Stomach (tissue), 9 donors: ENCODE results near the gene ARHGEF10L. TPM values are rescaled to one million over a fixed set of nuclear protein-coding genes. Genes with fewer than 3 reads are reported as not detected.

Experiments used
- DNase-seq, 2 donors: peaks; one replicate each; pipeline versions ENCODE4 v3.0.0 to v3.0.0-alpha.2; 2013 to 2019
- H3K27ac ChIP-seq, 5 donors: fragments of 200-600 bp in 4 of 5; sonication (generic) in 4 of 5; one replicate each; pipeline ENCODE4 v1.5.1; 2013 to 2019; ENCODE audit warnings: mild to moderate bottlenecking in 1 of 5, moderate library complexity in 1 of 5
- H3K27me3 ChIP-seq, 3 donors: fragments of 200-600 bp; sonication (generic); one replicate each; pipeline ENCODE4 v1.5.1; 2017 to 2019; ENCODE audit warnings: mixed run types in 1 of 3
- H3K36me3 ChIP-seq, 4 donors: fragments of 200-600 bp; sonication (generic); 1 replicate in 3 of 4; 2 replicates in 1 of 4; pipeline ENCODE4 v1.5.1; 2016 to 2019
- H3K4me1 ChIP-seq, 4 donors: fragments of 200-600 bp; sonication (generic); one replicate each; pipeline ENCODE4 v1.5.1; 2016 to 2019
- H3K4me3 ChIP-seq, 4 donors: fragments of 200-600 bp; sonication (generic) in 3 of 4; one replicate each; pipeline ENCODE4 v1.5.1; 2016 to 2019; ENCODE audit warnings: mild to moderate bottlenecking in 1 of 4
- H3K9me3 ChIP-seq, 4 donors: fragments of 200-600 bp; sonication (generic); one replicate each; pipeline ENCODE4 v1.5.1; 2016 to 2019
- EP300 ChIP-seq: sonication (generic); formaldehyde crosslinking; IDR thresholded peaks from one replicate; pipeline ENCODE4 v1.6.1; 2017; ENCODE audit warnings: antibody characterized with exemption
- POLR2A ChIP-seq, 4 donors: fragments of 450-650 bp; IDR thresholded peaks; one replicate each; pipeline ENCODE4 v1.6.1; 2016; ENCODE audit warnings: antibody characterized with exemption in 4 of 4, control low read depth in 2 of 4, mild to moderate bottlenecking in 1 of 4, moderate library complexity in 1 of 4
- POLR2AphosphoS5 ChIP-seq, 3 donors: sonication (generic); formaldehyde crosslinking; IDR thresholded peaks; one replicate each; pipeline ENCODE4 v1.6.1; 2016; ENCODE audit warnings: antibody characterized with exemption in 3 of 3
- WGBS, 5 donors: extraction: QIAGEN DNeasy Blood & Tissue Kit in 3 of 5; methylation state at CpG; one replicate each; pipeline versions ENCODE4 v1.1.5 to v1.1.7; 2013 to 2018; 5-methylcytosine and 5-hydroxymethylcytosine counted together
- intact Hi-C: fragments of 100-400 bp; cut with DNase I; formaldehyde crosslinking; loops from one replicate; pipeline ENCODE4 v1.15.1; 2023; ENCODE audit warnings: low total_unique reads
- polyA plus RNA-seq, 3 donors: library from polyadenylated mRNA; stranded (reverse); fragments of 200-250 nt; gene quantifications; one replicate each; pipeline ENCODE4 v1.2.3, GENCODE V29; 2013
- total RNA-seq, 5 donors: library from RNA; depleted of rRNA; stranded (reverse); fragments of >200 nt; gene quantifications; one replicate each; pipeline versions ENCODE4 v1.1.0 to v1.2.3, GENCODE V29; 2014 to 2016
- TF ChIP-seq, protein P1 (sequence below), 7 experiments: fragments of 450-650 bp in 4 of 7; fragments of 200-600 bp in 3 of 7; sonication (generic) in 3 of 7; IDR thresholded peaks; one replicate each; pipeline ENCODE4 v1.5.1; 2016 to 2019; ENCODE audit warnings: antibody characterized with exemption in 7 of 7, control low read depth in 2 of 7, mild to moderate bottlenecking in 1 of 7
- donor health status: healthy with polysubstance abuse.
- donor health status: Bipolar disorder and iron deficiency.
- donor health status: healthy.

ARHGEF10L gene
- total and polyA plus RNA-seq, 8 donors, result 15.4 to 329 (median 45.0) TPM

DNA sequence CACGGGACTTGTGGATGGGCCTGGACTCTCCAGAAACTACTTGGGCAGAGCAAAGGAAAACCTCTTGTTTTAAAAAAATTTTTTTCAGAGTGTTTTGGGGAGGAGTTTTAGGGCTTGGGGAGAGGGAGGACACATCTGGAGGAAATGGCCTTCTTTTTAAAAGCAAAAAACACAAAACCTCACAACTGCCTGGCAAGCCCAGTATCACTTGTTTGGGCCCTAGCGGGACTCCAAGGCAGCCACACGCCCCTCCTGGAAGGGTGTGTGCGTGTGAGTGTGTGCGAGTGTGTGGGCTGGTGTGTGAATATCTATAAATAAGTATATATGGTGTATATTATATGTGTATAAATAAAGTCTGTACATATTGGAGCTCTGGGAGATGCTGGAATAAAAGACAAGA, 158.0 kb downstream of the ARHGEF10L start:
- DNase-seq, result no peak
- WGBS, 5 donors, result 43 to 71% (median 67%) methylated on average over 5 of the region's 5 CpGs
- H3K4me3 ChIP-seq, result no peak overlapping the region
- peaks cover 0 to 7% (median 0%) of the 10 kb centered on the region in 4 donors for H3K4me1 ChIP-seq
- H3K9me3 ChIP-seq, result no peaks in the 10 kb centered on the region
- peaks cover 31 to 60% (median 59%) of the 10 kb centered on the region in 4 donors for H3K36me3 ChIP-seq
- TF ChIP-seq POLR2A (IDR thresholded peaks at IDR 0.05), result no peak
- TF ChIP-seq POLR2AphosphoS5 (IDR thresholded peaks at IDR 0.05), result no peak
- TF ChIP-seq EP300, result no peak
- intact Hi-C loops, result no loop called here
- H3K27me3 ChIP-seq, result no peaks in the 10 kb centered on the region
- H3K27ac ChIP-seq, result no peak overlapping the region

DNA sequence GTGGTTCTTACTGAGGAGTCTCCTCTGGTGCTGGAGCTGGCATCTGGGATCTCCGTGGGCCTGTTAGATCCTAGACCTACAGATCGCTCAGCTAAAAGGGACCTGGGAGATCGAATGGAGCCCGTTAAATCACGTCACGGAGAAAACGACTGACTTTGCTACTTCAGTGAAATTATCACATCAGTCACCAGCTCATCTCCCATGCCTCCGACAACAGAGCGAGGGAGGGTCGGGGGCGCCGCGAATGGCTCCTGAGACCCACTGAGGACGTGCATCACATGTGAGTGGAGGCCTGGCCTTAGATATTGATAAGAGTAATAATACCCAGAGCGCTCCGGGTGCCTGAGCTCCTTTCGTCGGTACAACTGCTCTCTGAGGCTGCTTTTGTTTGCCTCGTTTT, 160.1 kb downstream of the ARHGEF10L start:
- intact Hi-C loops, result no loop called here
- no peaks in the 10 kb centered on the region for H3K9me3 ChIP-seq
- H3K27me3 ChIP-seq, result no peaks in the 10 kb centered on the region
- no peak overlapping the region for H3K4me3 ChIP-seq
- H3K4me1 ChIP-seq, result peaks cover 0 to 7% (median 0%) of the 10 kb centered on the region in 4 donors
- H3K36me3 ChIP-seq, result peaks cover 14 to 39% (median 38%) of the 10 kb centered on the region in 4 donors
- WGBS, 5 donors, result 88 to 90% (median 89%) methylated on average over 19 of the region's 19 CpGs
- no peak for DNase-seq
- no peak overlapping the region for H3K27ac ChIP-seq
- TF ChIP-seq POLR2A (IDR thresholded peaks at IDR 0.05) (no peak), POLR2AphosphoS5 (IDR thresholded peaks at IDR 0.05) (no peak), EP300 (no peak)
- TF ChIP-seq, protein P1, sequence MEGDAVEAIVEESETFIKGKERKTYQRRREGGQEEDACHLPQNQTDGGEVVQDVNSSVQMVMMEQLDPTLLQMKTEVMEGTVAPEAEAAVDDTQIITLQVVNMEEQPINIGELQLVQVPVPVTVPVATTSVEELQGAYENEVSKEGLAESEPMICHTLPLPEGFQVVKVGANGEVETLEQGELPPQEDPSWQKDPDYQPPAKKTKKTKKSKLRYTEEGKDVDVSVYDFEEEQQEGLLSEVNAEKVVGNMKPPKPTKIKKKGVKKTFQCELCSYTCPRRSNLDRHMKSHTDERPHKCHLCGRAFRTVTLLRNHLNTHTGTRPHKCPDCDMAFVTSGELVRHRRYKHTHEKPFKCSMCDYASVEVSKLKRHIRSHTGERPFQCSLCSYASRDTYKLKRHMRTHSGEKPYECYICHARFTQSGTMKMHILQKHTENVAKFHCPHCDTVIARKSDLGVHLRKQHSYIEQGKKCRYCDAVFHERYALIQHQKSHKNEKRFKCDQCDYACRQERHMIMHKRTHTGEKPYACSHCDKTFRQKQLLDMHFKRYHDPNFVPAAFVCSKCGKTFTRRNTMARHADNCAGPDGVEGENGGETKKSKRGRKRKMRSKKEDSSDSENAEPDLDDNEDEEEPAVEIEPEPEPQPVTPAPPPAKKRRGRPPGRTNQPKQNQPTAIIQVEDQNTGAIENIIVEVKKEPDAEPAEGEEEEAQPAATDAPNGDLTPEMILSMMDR (IDR thresholded peaks at IDR 0.05), result no peak

DNA sequence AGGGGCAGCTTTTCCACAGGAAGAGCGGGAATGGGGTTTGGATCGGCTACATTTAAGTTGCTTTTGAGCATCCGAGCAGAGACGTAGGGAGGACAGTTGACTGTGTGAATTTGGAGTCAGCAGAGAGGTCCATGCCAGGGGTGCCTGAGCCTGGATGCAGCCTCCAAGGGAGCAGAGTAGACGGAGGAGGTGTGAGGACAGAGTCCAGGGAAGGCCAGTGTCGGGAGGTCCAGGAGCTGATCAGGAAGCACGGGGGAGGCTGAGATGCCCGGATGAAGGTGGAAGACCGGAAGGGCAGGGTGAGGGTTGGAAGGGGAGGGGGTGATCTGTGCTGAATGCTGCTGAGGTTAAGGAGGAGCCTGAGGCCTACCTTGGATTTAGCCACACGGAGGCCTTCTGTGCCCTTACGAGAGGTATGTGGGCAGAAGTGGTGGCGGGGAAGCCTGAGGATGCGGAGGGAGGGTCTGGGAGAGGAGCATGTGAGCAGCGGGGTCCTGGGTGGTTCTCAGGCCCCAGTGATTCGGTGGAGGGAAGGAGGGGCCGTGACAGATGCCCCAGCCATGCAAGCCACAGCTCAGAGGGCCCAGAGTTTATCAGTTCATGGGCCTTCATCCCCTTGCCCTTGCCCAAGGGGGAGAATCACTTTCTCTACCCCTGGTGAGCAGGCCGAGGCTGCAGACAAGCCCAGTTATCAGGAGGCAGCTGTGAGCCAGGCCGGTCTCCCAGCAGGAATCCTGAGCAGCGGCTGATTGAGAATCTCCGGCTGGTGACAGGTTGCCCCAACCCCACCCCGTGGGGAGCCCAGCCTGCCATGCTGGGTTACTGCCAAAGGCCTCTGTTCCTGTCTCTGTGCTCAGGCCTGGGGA, 161.7 kb downstream of the ARHGEF10L start:
- WGBS, 5 donors, result 71 to 79% (median 74%) methylated on average over 17 to 21 of the region's 21 CpGs
- Histone ChIP-seq H3K27ac (no peak overlapping the region), H3K4me3 (no peak overlapping the region), H3K27me3 (peaks cover 0 to 10% (median 0%) of the 10 kb centered on the region in 3 donors), H3K36me3 (peaks cover 4 to 25% (median 22%) of the 10 kb centered on the region in 4 donors), H3K4me1 (peaks cover 0 to 5% (median 0%) of the 10 kb centered on the region in 4 donors), H3K9me3 (no peaks in the 10 kb centered on the region)
- intact Hi-C loops, result no loop called here
- no peak for DNase-seq
- TF ChIP-seq, protein P1 (IDR thresholded peaks at IDR 0.05), result no peak
- TF ChIP-seq EP300, result no peak
- no peak for TF ChIP-seq POLR2A (IDR thresholded peaks at IDR 0.05)
- TF ChIP-seq POLR2AphosphoS5 (IDR thresholded peaks at IDR 0.05), result no peak

DNA sequence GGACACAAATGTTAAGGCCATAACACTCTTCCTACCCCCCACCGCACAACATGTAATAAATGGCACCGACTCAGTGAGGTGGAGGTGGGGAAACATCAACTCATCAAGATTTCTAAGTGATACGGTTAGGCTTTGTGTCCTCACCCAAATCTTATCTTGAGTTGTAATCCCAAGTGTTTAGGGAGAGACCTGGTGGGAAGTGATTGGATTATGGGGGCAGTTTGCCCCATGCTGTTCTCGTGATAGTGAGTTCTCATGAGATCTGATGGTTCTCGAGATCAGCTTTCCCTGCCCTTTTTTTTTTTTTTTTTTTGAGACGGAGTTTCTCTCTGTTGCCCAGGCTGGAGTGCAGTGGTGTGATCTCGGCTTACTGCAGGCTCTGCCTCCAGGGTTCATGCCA, 164.7 kb downstream of the ARHGEF10L start:
- no peak for DNase-seq

More for the DNA sequence above, 164.7 kb downstream of the ARHGEF10L start:
- Histone ChIP-seq H3K27ac (no peak overlapping the region), H3K4me3 (no peak overlapping the region), H3K36me3 (no peaks in the 10 kb centered on the region), H3K9me3 (no peaks in the 10 kb centered on the region), H3K4me1 (no peaks in the 10 kb centered on the region), H3K27me3 (peaks cover 0 to 19% (median 0%) of the 10 kb centered on the region in 3 donors)
- TF ChIP-seq EP300 (no peak), POLR2A (IDR thresholded peaks at IDR 0.05) (no peak), POLR2AphosphoS5 (IDR thresholded peaks at IDR 0.05) (no peak)
- TF ChIP-seq, protein P1 (IDR thresholded peaks at IDR 0.05), result no peak
- WGBS, 5 donors, result 59 to 74% (median 65%) methylated on average over 7 of the region's 7 CpGs
- intact Hi-C loops, result no loop called here
